GM12864 (cell line): Measurements from ENCODE around the gene DNTT.

Source experiments
- DNase-seq: peaks from one replicate; pipeline ENCODE4 v3.0.0-alpha.2; 2011; ENCODE audit warnings: low read depth
- H3K4me3 ChIP-seq: 2 replicates; pipeline ENCODE4 v1.5.1; 2011; ENCODE audit warnings: mild to moderate bottlenecking, low read depth, low read length, control low read depth
- CTCF ChIP-seq: IDR thresholded peaks from 2 replicates; pipeline ENCODE4 v1.5.1; 2011; ENCODE audit warnings: low read depth, mild to moderate bottlenecking, moderate library complexity, low read length, control low read depth, inconsistent platforms; ENCODE audit errors: missing control alignments

DNTT gene

GRCh38 chr10:96276831-96277230, 27.4 kb upstream of the DNTT start:
- H3K4me3 ChIP-seq = no peak overlapping the region
- no peak for TF ChIP-seq CTCF
- no peak for DNase-seq

- TF ChIP-seq CTCF = no peak
- H3K4me3 ChIP-seq = no peak overlapping the region
- DNase-seq = no peak
These were observed 25.0 kb upstream of the DNTT start for GRCh38 chr10:96279191-96279641.

- TF ChIP-seq CTCF = no peak
- DNase-seq = no peak
- H3K4me3 ChIP-seq = no peak overlapping the region
These were observed 23.4 kb upstream of the DNTT start for GRCh38 chr10:96280859-96281258.

GRCh38 chr10:96281444-96282029, 22.7 kb upstream of the DNTT start:
- TF ChIP-seq CTCF = no peak
- no peak for DNase-seq

GRCh38 chr10:96283351-96283750, 20.9 kb upstream of the DNTT start:
- H3K4me3 ChIP-seq = no peak overlapping the region
- DNase-seq = no peak
- no peak for TF ChIP-seq CTCF

More at GRCh38 chr10:96281444-96282029, 22.7 kb upstream of the DNTT start:
- H3K4me3 ChIP-seq = no peak overlapping the region

GRCh38 chr10:96283756-96284155, 20.5 kb upstream of the DNTT start:
- TF ChIP-seq CTCF = no peak
- no peak for DNase-seq
- no peak overlapping the region for H3K4me3 ChIP-seq

- no peak for TF ChIP-seq CTCF
- DNase-seq = no peak
- no peak overlapping the region for H3K4me3 ChIP-seq
These were observed 18.9 kb upstream of the DNTT start for GRCh38 chr10:96285331-96285752.
